K562 (cell line): Measurements from ENCODE around the gene MRM3.
"Not testable (repeated sequence)": the region's sequence is repeated elsewhere in the genome, so short reads cannot be mapped to it uniquely, and the experiment has no call there.

Experiments
- CBFB ChIP-seq: sonication (generic); formaldehyde crosslinking; IDR thresholded peaks from 2 replicates; pipeline ENCODE4 v1.4.0; 2020; ENCODE audit warnings: mild to moderate bottlenecking, missing genetic modification reagents
- CHD2 ChIP-seq: IDR thresholded peaks from 2 replicates; pipeline ENCODE4 v1.6.1; 2011; ENCODE audit warnings: low read depth, low read length
- EGR1 ChIP-seq: fragments of 450-650 bp; conservative IDR thresholded peaks from 2 replicates; pipeline ENCODE4 v1.6.1; 2017; ENCODE audit warnings: mild to moderate bottlenecking
- ELF4 ChIP-seq: fragments of 450-650 bp; formaldehyde crosslinking; IDR thresholded peaks from 2 replicates; pipeline ENCODE4 v1.4.0; 2022; ENCODE audit warnings: missing genetic modification characterization
- EP300 ChIP-seq: IDR thresholded peaks from 2 replicates; pipeline ENCODE4 v1.6.1; 2012; ENCODE audit warnings: low read length, improper control_type of control experiment
- HMG20B ChIP-seq: fragments of 250-450 bp; sonication (Bioruptor Pico); IDR thresholded peaks from 2 replicates; pipeline ENCODE4 v1.5.0; 2021; ENCODE audit warnings: mild to moderate bottlenecking
- POLR2AphosphoS5 ChIP-seq: IDR thresholded peaks from 2 replicates; pipeline ENCODE4 v1.6.1; 2011; ENCODE audit warnings: mild to moderate bottlenecking, low read depth, low read length, moderate library complexity; ENCODE audit not compliant: control insufficient read depth, insufficient read depth
- ZBTB7A ChIP-seq: IDR thresholded peaks from 2 replicates; pipeline ENCODE4 v1.6.1; 2011; ENCODE audit warnings: low read depth, mild to moderate bottlenecking, low read length, moderate library complexity, borderline replicate concordance; ENCODE audit not compliant: control insufficient read depth
- ZNF589 ChIP-seq: fragments of 200-800 bp; sonication (Bioruptor generic); IDR thresholded peaks from 2 replicates; pipeline ENCODE4 v1.6.1; 2016; ENCODE audit warnings: low read depth, missing genetic modification characterization, missing compliant biosample characterization
- TF ChIP-seq, protein P1 (sequence below): sonication (generic); formaldehyde crosslinking; IDR thresholded peaks from 2 replicates; pipeline ENCODE4 v1.8.1; 2022; ENCODE audit warnings: missing genetic modification reagents
- TF ChIP-seq, protein P2 (sequence below): sonication (generic); formaldehyde crosslinking; IDR thresholded peaks from 2 replicates; pipeline ENCODE4 v1.8.1; 2023; ENCODE audit warnings: mild to moderate bottlenecking, missing genetic modification reagents

DNA sequence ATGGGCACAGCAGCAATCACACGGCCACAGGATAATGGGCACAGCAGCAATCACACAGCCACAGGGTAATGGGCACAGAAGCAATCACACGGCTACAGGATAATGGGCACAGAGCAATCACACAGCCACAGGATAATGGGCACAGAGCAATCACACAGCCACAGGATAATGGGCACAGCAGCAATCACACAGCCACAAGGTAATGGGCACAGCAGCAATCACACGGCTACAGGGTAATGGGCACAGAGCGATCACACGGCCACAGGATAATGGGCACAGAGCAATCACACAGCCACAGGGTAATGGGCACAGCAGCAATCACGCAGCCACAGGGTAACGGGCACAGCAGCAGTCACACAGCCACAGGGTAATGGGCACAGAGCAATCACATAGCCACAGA is 32.8 kb upstream of the MRM3 start:
- not testable (repeated sequence) for TF ChIP-seq ELF4; POLR2AphosphoS5; EP300; ZNF589; HMG20B (CRISPR knock-in tag); ZBTB7A; CHD2; EGR1; CBFB (CRISPR knock-in tag)
- TF ChIP-seq, protein P1, sequence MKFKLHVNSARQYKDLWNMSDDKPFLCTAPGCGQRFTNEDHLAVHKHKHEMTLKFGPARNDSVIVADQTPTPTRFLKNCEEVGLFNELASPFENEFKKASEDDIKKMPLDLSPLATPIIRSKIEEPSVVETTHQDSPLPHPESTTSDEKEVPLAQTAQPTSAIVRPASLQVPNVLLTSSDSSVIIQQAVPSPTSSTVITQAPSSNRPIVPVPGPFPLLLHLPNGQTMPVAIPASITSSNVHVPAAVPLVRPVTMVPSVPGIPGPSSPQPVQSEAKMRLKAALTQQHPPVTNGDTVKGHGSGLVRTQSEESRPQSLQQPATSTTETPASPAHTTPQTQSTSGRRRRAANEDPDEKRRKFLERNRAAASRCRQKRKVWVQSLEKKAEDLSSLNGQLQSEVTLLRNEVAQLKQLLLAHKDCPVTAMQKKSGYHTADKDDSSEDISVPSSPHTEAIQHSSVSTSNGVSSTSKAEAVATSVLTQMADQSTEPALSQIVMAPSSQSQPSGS (CRISPR knock-in tag), result not testable (repeated sequence)
- TF ChIP-seq, protein P2, sequence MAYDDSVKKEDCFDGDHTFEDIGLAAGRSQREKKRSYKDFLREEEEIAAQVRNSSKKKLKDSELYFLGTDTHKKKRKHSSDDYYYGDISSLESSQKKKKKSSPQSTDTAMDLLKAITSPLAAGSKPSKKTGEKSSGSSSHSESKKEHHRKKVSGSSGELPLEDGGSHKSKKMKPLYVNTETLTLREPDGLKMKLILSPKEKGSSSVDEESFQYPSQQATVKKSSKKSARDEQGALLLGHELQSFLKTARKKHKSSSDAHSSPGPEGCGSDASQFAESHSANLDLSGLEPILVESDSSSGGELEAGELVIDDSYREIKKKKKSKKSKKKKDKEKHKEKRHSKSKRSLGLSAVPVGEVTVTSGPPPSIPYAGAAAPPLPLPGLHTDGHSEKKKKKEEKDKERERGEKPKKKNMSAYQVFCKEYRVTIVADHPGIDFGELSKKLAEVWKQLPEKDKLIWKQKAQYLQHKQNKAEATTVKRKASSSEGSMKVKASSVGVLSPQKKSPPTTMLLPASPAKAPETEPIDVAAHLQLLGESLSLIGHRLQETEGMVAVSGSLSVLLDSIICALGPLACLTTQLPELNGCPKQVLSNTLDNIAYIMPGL, result not testable (repeated sequence)
